Measurements from ENCODE around the gene ZIC1.

Gene ZIC1

GRCh38 chr3:147395899-147396711 lies 13.1 kb upstream of the ZIC1 start:
- TF ChIP-seq POLR2A (IDR thresholded peaks at IDR 0.05; ENCODE audit: low read depth, low read length), result no peak
- DNase-seq (ENCODE audit: insufficient read length, low spot score), result no peak
- no peak for FAIRE-seq

DNA sequence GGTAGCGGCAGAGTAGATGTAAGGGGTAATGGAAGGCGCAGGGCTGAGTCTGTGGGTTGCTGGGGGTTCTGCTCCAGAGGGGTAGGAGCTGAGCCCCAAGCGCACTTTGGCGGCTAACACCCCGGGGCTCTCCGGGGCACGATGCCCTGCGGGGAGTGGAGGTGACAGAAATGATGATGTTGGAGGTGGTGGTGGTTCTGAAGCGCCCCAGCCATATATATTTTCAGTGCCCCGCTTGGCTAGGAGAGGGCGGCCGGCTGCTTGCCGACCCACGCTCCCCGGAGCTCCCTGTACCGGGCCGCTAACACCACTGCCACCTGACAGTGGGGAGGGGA lies 12.5 kb upstream of the ZIC1 start:
- DNase-seq (ENCODE audit: insufficient read length, low spot score) (no peak), FAIRE-seq (no peak)
- TF ChIP-seq POLR2A (IDR thresholded peaks at IDR 0.05; ENCODE audit: low read depth, low read length), result no peak

GRCh38 chr3:147397155-147397874 lies 11.8 kb upstream of the ZIC1 start:
- FAIRE-seq (no peak), DNase-seq (ENCODE audit: insufficient read length, low spot score) (no peak)
- no peak for TF ChIP-seq POLR2A (IDR thresholded peaks at IDR 0.05; ENCODE audit: low read depth, low read length)

- no peak for TF ChIP-seq POLR2A (IDR thresholded peaks at IDR 0.05; ENCODE audit: low read depth, low read length)
- no peak for FAIRE-seq
- DNase-seq (ENCODE audit: insufficient read length, low spot score), result no peak
Observed at GRCh38 chr3:147397875-147398812, 11.0 kb upstream of the ZIC1 start.

DNA sequence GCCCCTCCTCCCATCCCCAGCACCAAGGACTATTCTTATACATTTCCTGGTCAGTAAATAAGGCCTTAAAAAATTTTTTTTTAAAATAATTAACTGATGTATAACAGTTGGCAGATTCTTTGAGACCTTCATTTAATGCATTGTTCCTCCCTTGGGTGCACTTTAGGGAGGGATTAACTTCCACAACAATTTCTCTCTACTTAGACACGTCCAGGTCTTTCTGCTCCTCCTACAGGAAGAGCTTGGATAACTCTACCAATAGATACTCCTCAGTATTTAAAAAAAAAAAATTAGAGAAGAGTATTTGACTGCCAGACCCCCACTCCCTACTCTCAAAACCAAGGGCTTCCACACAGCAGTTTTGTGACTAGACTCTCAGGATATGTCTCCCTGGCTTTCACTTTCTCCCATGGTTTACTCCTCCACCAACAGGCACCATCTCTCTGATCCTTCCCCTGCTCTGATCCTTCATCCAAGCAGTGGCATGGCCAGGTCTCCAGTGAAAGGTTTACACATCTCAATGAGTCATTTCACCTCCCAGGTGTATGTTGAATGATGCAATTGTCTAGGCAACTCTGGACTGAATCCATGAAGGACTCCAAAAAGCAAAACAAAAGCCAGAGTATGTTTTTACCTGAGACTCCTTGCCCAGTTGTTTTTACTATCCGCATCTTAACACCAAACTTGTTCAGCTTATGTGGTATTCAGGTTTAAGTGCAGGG lies 10.2 kb upstream of the ZIC1 start:
- no peak for TF ChIP-seq POLR2A (IDR thresholded peaks at IDR 0.05; ENCODE audit: low read depth, low read length)
- DNase-seq (ENCODE audit: insufficient read length, low spot score) (no peak), FAIRE-seq (no peak)

DNA sequence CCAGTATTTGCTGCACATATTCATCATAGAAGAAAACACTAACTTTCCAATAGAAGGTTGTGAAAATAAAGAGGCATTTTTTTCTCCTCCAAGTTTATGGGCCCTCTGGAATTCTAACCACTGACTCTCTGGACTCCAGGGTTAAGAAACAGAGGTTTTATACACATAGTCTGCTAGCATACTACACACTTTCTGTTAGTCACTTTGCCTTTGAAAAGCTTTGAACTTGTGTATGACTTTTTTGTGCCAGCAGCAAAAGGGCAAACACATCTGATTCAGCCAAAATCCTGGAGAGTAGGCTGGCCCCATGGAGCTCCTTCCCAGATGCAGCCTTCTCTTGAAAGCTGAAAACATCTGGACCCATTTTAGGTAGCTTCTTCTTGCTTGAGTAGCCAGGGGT lies 9.1 kb upstream of the ZIC1 start:
- DNase-seq (ENCODE audit: insufficient read length, low spot score), result no peak
- no peak for TF ChIP-seq POLR2A (IDR thresholded peaks at IDR 0.05; ENCODE audit: low read depth, low read length)
- no peak for FAIRE-seq

DNA sequence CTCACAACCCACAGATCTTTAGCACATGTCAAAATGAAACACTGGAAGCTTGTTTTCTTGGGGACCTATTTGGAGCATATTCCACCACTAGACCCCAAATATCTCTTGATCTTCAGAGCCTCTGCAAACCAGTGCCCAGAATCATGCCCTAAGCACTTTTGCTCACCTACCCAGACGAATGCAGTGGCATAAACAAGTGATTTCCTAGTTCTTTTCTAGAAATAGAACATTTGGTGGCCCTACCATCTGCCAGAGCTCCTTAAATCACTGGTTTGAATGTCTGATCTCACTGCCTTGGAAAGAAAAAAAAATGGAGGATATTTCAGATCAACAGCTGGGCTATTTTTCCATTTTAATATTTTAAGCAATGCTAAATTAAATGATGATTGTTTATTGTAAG lies 8.2 kb upstream of the ZIC1 start:
- TF ChIP-seq POLR2A (IDR thresholded peaks at IDR 0.05; ENCODE audit: low read depth, low read length), result no peak

GRCh38 chr3:147401421-147401820 lies 7.7 kb upstream of the ZIC1 start:
- no peak for TF ChIP-seq POLR2A (IDR thresholded peaks at IDR 0.05; ENCODE audit: low read depth, low read length)
- DNase-seq (ENCODE audit: insufficient read length, low spot score), result no peak
- FAIRE-seq, result no peak

More for the DNA sequence above, 8.2 kb upstream of the ZIC1 start:
- DNase-seq (ENCODE audit: insufficient read length, low spot score), result no peak
- FAIRE-seq, result no peak

GRCh38 chr3:147402159-147402558 lies 7.0 kb upstream of the ZIC1 start:
- TF ChIP-seq POLR2A (IDR thresholded peaks at IDR 0.05; ENCODE audit: low read depth, low read length), result no peak
- FAIRE-seq, result no peak
- no peak for DNase-seq (ENCODE audit: insufficient read length, low spot score)

DNA sequence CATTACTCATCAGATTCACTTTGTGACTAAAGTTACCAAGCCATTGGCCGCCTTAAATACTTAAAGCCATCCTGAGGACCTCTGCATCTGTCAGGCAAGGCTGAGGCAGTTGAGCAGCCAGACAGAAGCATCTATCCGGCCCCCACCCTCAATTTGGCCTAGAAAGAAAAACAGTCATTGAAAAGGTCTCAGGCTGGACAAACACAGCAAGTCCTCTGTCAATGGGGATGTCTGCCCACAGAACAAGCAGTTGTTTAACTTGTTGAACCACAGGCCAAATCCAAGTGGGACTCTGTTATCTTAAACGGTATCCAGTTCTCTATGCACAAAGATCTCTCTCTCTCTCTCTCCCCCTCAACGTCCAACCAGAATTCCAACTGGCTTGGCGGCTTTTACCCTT lies 5.7 kb upstream of the ZIC1 start:
- no peak for DNase-seq (ENCODE audit: insufficient read length, low spot score)
- no peak for FAIRE-seq

GRCh38 chr3:147404000-147404799 lies 5.0 kb upstream of the ZIC1 start:
- DNase-seq (ENCODE audit: insufficient read length, low spot score) (no peak), FAIRE-seq (no peak)
- no peak for TF ChIP-seq POLR2A (IDR thresholded peaks at IDR 0.05; ENCODE audit: low read depth, low read length)

More for the DNA sequence above, 5.7 kb upstream of the ZIC1 start:
- TF ChIP-seq POLR2A (IDR thresholded peaks at IDR 0.05; ENCODE audit: low read depth, low read length), result no peak

DNA sequence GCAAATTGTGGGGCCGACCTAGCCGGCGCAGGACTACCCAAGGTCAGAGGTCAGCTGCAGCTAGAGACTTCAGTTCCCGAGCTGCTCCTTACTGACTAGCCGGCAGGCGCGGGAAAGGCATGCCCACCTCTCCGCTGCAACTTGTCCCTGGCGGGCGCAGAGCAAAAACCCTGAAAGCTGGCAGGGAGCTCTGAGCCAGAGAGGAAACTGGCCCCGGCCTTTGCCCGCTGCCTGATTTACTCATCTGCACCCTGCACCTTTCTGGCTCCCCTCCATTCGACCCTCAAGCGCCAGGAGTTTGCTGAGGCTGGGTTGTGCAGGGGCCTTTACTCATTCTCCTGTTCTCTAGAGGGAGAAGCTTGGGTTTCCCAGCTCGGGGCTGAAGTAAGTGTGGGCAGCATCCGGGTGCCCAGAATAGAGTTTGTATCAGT lies 4.3 kb upstream of the ZIC1 start:
- no peak for FAIRE-seq

More for the DNA sequence above, 4.3 kb upstream of the ZIC1 start:
- TF ChIP-seq POLR2A (IDR thresholded peaks at IDR 0.05; ENCODE audit: low read depth, low read length), result no peak
- DNase-seq (ENCODE audit: insufficient read length, low spot score), result no peak

All from H54 (cell line).